HEK293 (cell line): ENCODE data around the gene UBE2D3.
A peak's percentile ranks its signal among the peaks of the same experiment; 100 is the strongest.

Experiments
- CTCF ChIP-seq: fragments of 450-650 bp; formaldehyde crosslinking; IDR thresholded peaks from 2 replicates; pipeline ENCODE4 v1.5.1; 2016; ENCODE audit warnings: missing biosample characterization, missing genetic modification characterization
- FEZF1 ChIP-seq: fragments of 450-650 bp; formaldehyde crosslinking; IDR thresholded peaks from 2 replicates; pipeline ENCODE4 v1.5.1; 2016; ENCODE audit warnings: missing biosample characterization, missing genetic modification characterization
- GLI4 ChIP-seq: fragments of 450-650 bp; formaldehyde crosslinking; IDR thresholded peaks from 2 replicates; pipeline ENCODE4 v1.5.1; 2016; ENCODE audit warnings: missing biosample characterization, missing genetic modification characterization
- GLIS1 ChIP-seq: fragments of 450-650 bp; formaldehyde crosslinking; IDR thresholded peaks from 2 replicates; pipeline ENCODE4 v1.5.1; 2016; ENCODE audit warnings: missing biosample characterization, missing genetic modification characterization
- PRDM10 ChIP-seq: fragments of 450-650 bp; formaldehyde crosslinking; IDR thresholded peaks from 2 replicates; pipeline ENCODE4 v1.5.1; 2016; ENCODE audit warnings: missing biosample characterization, missing genetic modification characterization
- PRDM4 ChIP-seq: fragments of 450-650 bp; formaldehyde crosslinking; IDR thresholded peaks from 2 replicates; pipeline ENCODE4 v1.5.1; 2017; ENCODE audit warnings: missing biosample characterization, missing genetic modification characterization
- TCF7L2 ChIP-seq: IDR thresholded peaks from 2 replicates; pipeline ENCODE4 v1.6.1; 2011; ENCODE audit warnings: low read depth, mild to moderate bottlenecking, inconsistent platforms, low read length, moderate library complexity, borderline replicate concordance
- ZBTB1 ChIP-seq: fragments of 450-650 bp; formaldehyde crosslinking; IDR thresholded peaks from 2 replicates; pipeline ENCODE4 v1.5.1; 2016; ENCODE audit warnings: missing biosample characterization, missing genetic modification characterization
- ZBTB11 ChIP-seq: fragments of 450-650 bp; formaldehyde crosslinking; conservative IDR thresholded peaks from 2 replicates; pipeline ENCODE4 v1.5.1; 2016; ENCODE audit warnings: low read depth, missing biosample characterization, missing genetic modification characterization
- ZBTB21 ChIP-seq: fragments of 450-650 bp; formaldehyde crosslinking; IDR thresholded peaks from 2 replicates; pipeline ENCODE4 v1.5.1; 2017; ENCODE audit warnings: missing biosample characterization, missing genetic modification characterization
- ZBTB48 ChIP-seq: fragments of 450-650 bp; formaldehyde crosslinking; IDR thresholded peaks from 2 replicates; pipeline ENCODE4 v1.5.1; 2016; ENCODE audit warnings: missing biosample characterization, missing genetic modification characterization
- ZNF121 ChIP-seq: fragments of 450-650 bp; formaldehyde crosslinking; IDR thresholded peaks from 2 replicates; pipeline ENCODE4 v1.5.1; 2016; ENCODE audit warnings: missing biosample characterization, missing genetic modification characterization
- ZNF184 ChIP-seq: fragments of 450-650 bp; IDR thresholded peaks from 2 replicates; pipeline ENCODE4 v1.5.1; 2018; ENCODE audit warnings: missing biosample characterization, mild to moderate bottlenecking, missing genetic modification characterization
- ZNF311 ChIP-seq: fragments of 450-650 bp; formaldehyde crosslinking; IDR thresholded peaks from 2 replicates; pipeline ENCODE4 v1.5.1; 2017; ENCODE audit warnings: missing biosample characterization, missing genetic modification characterization, borderline replicate concordance
- ZNF335 ChIP-seq: fragments of 450-650 bp; formaldehyde crosslinking; conservative IDR thresholded peaks from 2 replicates; pipeline ENCODE4 v1.5.1; 2016; ENCODE audit warnings: missing biosample characterization, missing genetic modification characterization
- ZNF341 ChIP-seq: fragments of 450-650 bp; formaldehyde crosslinking; IDR thresholded peaks from 2 replicates; pipeline ENCODE4; 2016; ENCODE audit warnings: low read depth, missing biosample characterization, missing genetic modification characterization
- ZNF449 ChIP-seq: fragments of 450-650 bp; formaldehyde crosslinking; IDR thresholded peaks from 2 replicates; pipeline ENCODE4 v1.5.1; 2017; ENCODE audit warnings: missing biosample characterization, mild to moderate bottlenecking, missing genetic modification characterization, moderate library complexity
- ZNF560 ChIP-seq: fragments of 450-650 bp; formaldehyde crosslinking; IDR thresholded peaks from 2 replicates; pipeline ENCODE4 v1.5.1; 2017; ENCODE audit warnings: missing biosample characterization, missing genetic modification characterization, borderline replicate concordance
- ZNF571 ChIP-seq: fragments of 450-650 bp; formaldehyde crosslinking; IDR thresholded peaks from 2 replicates; pipeline ENCODE4 v1.5.0; 2017; ENCODE audit warnings: missing biosample characterization, missing genetic modification characterization
- ZNF580 ChIP-seq: fragments of 450-650 bp; formaldehyde crosslinking; IDR thresholded peaks from 2 replicates; pipeline ENCODE4 v1.5.1; 2016; ENCODE audit warnings: missing biosample characterization, missing genetic modification characterization
- ZNF600 ChIP-seq: fragments of 450-650 bp; formaldehyde crosslinking; IDR thresholded peaks from 2 replicates; pipeline ENCODE4 v1.5.1; 2016; ENCODE audit warnings: missing biosample characterization, missing genetic modification characterization
- ZNF660 ChIP-seq: fragments of 450-650 bp; IDR thresholded peaks from 2 replicates; pipeline ENCODE4 v1.5.1; 2018; ENCODE audit warnings: missing biosample characterization, mild to moderate bottlenecking, missing genetic modification characterization
- ZNF670 ChIP-seq: fragments of 450-650 bp; formaldehyde crosslinking; IDR thresholded peaks from 2 replicates; pipeline ENCODE4 v1.5.1; 2016; ENCODE audit warnings: missing biosample characterization, missing genetic modification characterization, low read depth
- ZNF776 ChIP-seq: fragments of 450-650 bp; formaldehyde crosslinking; IDR thresholded peaks from 2 replicates; pipeline ENCODE4 v1.5.0; 2017; ENCODE audit warnings: missing biosample characterization, missing genetic modification characterization, borderline replicate concordance
- ZNF843 ChIP-seq: fragments of 450-650 bp; formaldehyde crosslinking; IDR thresholded peaks from 2 replicates; pipeline ENCODE4 v1.5.1; 2016; ENCODE audit warnings: missing biosample characterization, missing genetic modification characterization
- ZSCAN30 ChIP-seq: fragments of 450-650 bp; IDR thresholded peaks from 2 replicates; pipeline ENCODE4 v1.5.1; 2018; ENCODE audit warnings: missing biosample characterization, mild to moderate bottlenecking, missing genetic modification characterization, moderate library complexity

The UBE2D3 gene

GRCh38 chr4:102827674-102828496 lies 534 bp upstream of the UBE2D3 start (continued):
- TF ChIP-seq ZNF311 (no peak), ZSCAN30 (tag by site-specific recombination) (peak; percentile 18; the same call in 1 of the 2 replicates), ZNF571 (tag by site-specific recombination) (no peak), ZNF670 (tag by site-specific recombination) (no peak), ZBTB48 (tag by site-specific recombination) (peak; percentile 82), ZNF184 (tag by site-specific recombination) (0 out of 2 replicates have a peak, but pooled peaks have one; percentile 14), ZBTB21 (tag by site-specific recombination) (peak; percentile 44; the same call in 1 of the 2 replicates), ZBTB11 (tag by site-specific recombination) (peak; percentile 91), GLI4 (tag by site-specific recombination) (0 out of 2 replicates have a peak, but pooled peaks have one; percentile 2), ZNF600 (tag by site-specific recombination) (peak; percentile 60), ZNF449 (peak; percentile 87; the same call in 1 of the 2 replicates), CTCF (tag by site-specific recombination) (0 out of 2 replicates have a peak, but pooled peaks have one; percentile 12), GLIS1 (tag by site-specific recombination) (peak; percentile 51), PRDM10 (tag by site-specific recombination) (peak; percentile 87), ZNF560 (tag by site-specific recombination) (no peak), TCF7L2 (0 out of 2 replicates have a peak, but pooled peaks have one; percentile 36), ZNF121 (tag by site-specific recombination) (no peak), FEZF1 (tag by site-specific recombination) (peak; percentile 71), ZNF580 (tag by site-specific recombination) (peak; percentile 85), ZNF660 (tag by site-specific recombination) (no peak), ZNF341 (peak; percentile 93), ZBTB1 (no peak), ZNF843 (peak; percentile 35; the same call in 1 of the 2 replicates), PRDM4 (peak; percentile 90), ZNF335 (tag by site-specific recombination) (peak; percentile 51), ZNF776 (tag by site-specific recombination) (no peak)
